Fibroblast of lung (primary cell): ENCODE measurements around the gene GGT6. TPM values are rescaled to one million over a fixed set of nuclear protein-coding genes. Genes with fewer than 3 reads are reported as not detected.
A peak's percentile ranks its signal among the peaks of the same experiment; 100 is the strongest.

Source experiments
- DNase-seq, 2 donors: peaks; one replicate each; pipeline versions ENCODE4 v3.0.0 to v3.0.0-alpha.2; 2010; ENCODE audit warnings: low read depth in 2 of 2
- H2AFZ ChIP-seq: 2 replicates; pipeline ENCODE4 v1.5.1; 2012; ENCODE audit warnings: low read length, control low read depth, inconsistent platforms
- H3K27ac ChIP-seq: 2 replicates; pipeline ENCODE4 v1.5.1; 2011; ENCODE audit warnings: low read length, control low read depth; ENCODE audit not compliant: insufficient read depth
- H3K27me3 ChIP-seq: 2 replicates; pipeline ENCODE4 v1.5.1; 2011; ENCODE audit warnings: mild to moderate bottlenecking, low read length; ENCODE audit not compliant: control insufficient read depth, insufficient read depth
- H3K36me3 ChIP-seq: 2 replicates; pipeline ENCODE4 v1.5.1; 2011; ENCODE audit warnings: low read length; ENCODE audit not compliant: control insufficient read depth, insufficient read depth
- H3K4me1 ChIP-seq: 2 replicates; pipeline ENCODE4 v1.5.1; 2011; ENCODE audit warnings: low read length; ENCODE audit not compliant: control insufficient read depth, insufficient read depth; ENCODE audit errors: extremely low read depth
- H3K4me2 ChIP-seq: 2 replicates; pipeline ENCODE4 v1.5.1; 2011; ENCODE audit warnings: low read length, control low read depth; ENCODE audit not compliant: insufficient read depth; ENCODE audit errors: extremely low read depth
- H3K4me3 ChIP-seq, 4 experiments: fragments of 200-600 bp in 1 of 4; sonication (generic) in 1 of 4; replicated peaks in 1 of 4; 2 replicates each; pipeline ENCODE4 v1.5.1; 2011 to 2016; ENCODE audit warnings: low read length in 4 of 4, low read depth in 3 of 4, mild to moderate bottlenecking in 3 of 4, control low read depth in 2 of 4, inconsistent platforms in 1 of 4, mixed read lengths in 1 of 4; ENCODE audit not compliant: insufficient read depth in 1 of 4; ENCODE audit errors: control extremely low read depth in 1 of 4
- H3K79me2 ChIP-seq: 2 replicates; pipeline ENCODE4 v1.5.1; 2012; ENCODE audit warnings: mild to moderate bottlenecking, low read length, inconsistent platforms; ENCODE audit not compliant: control insufficient read depth, insufficient read depth
- H3K9ac ChIP-seq: 2 replicates; pipeline ENCODE4 v1.5.1; 2011; ENCODE audit warnings: mild to moderate bottlenecking, low read length, control low read depth; ENCODE audit not compliant: insufficient read depth
- H3K9me3 ChIP-seq: 2 replicates; pipeline ENCODE4 v1.5.1; 2012; ENCODE audit warnings: low read depth, low read length; ENCODE audit not compliant: control insufficient read depth, insufficient read depth
- H4K20me1 ChIP-seq: 2 replicates; pipeline ENCODE4 v1.5.1; 2011; ENCODE audit warnings: low read length; ENCODE audit not compliant: control insufficient read depth, insufficient read depth; ENCODE audit errors: extremely low read depth
- EZH2 ChIP-seq: IDR thresholded peaks from 2 replicates; pipeline ENCODE4 v1.5.1; 2012; ENCODE audit warnings: low read length, control low read depth, mild to moderate bottlenecking; ENCODE audit errors: missing control alignments
- polyA plus RNA-seq, 2 donors: library from polyadenylated mRNA; depleted of rRNA in 1 of 2; stranded (reverse) in 1 of 2; unstranded in 1 of 2; fragments of >200 nt; gene quantifications; 2 replicates each; pipeline ENCODE4 v1.2.1, GENCODE V29; 2011 to 2012; ENCODE audit warnings: missing spikeins in 1 of 2
- total RNA-seq: library from RNA; depleted of rRNA; stranded (reverse); fragments of >200 nt; gene quantifications from 2 replicates; pipeline ENCODE4 v1.2.1, GENCODE V29; 2014
- TF ChIP-seq, protein P1 (sequence below), 2 donors: IDR thresholded peaks in 1 of 2; conservative IDR thresholded peaks in 1 of 2; 1 replicate in 1 of 2; 2 replicates in 1 of 2; pipeline ENCODE4 v1.5.1; 2011 to 2012; ENCODE audit warnings: low read length in 2 of 2, control low read depth in 1 of 2, inconsistent platforms in 1 of 2, low read depth in 1 of 2, mild to moderate bottlenecking in 1 of 2

GGT6 gene
- total and polyA plus RNA-seq, 2 donors (not counting 1 experiment from before 2014, with no cell fraction given): not detected

DNA sequence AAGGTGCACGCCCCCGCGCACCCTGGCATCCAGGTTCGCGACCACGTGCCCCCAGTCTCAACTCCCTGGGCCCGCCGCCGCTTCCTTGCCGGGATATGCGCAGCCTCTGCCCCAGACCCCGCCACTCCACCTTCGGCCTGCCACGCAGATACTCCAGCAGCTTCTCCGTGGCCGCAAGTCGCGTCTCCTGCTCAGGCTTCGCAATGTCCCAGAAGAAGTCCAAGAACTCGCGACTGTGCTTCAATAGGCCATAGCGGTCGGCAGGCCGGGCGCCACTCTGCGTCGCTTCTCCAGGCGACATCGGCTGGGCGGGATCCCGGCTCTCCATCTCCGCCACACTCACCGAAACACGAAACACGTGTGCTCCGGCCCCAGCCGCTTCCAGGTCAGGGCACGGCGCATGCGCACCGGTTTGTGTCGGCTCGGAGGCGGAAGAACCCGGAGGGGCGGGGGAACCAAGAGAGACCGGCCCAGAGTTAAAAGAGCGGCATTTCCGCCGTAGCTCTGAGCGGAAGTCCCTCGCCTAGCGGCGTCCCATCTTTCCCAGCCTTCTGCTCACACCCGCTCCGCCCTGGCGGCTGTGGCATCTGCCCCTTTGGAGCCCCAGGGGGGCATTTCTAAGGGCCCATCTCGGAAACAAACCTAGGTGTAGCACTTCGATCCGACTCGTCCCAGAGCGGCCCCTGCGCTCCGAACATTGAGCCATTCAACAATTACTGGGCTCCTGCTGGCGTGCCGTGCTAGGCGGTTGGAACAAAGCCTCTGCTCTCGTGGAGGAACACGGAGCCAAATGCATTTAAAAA, 5.2 kb downstream of the GGT6 start, which contains the start of gene MYBBP1A:
Gene MYBBP1A (minus strand): TSS at position 388 of the 803 bp plus-strand sequence. CDS start 60 bp downstream, at position 328.
- Histone ChIP-seq H3K9ac (peak within 1 kb of the TSS; percentile 78), H3K4me3 (peak within 1 kb of the TSS; percentile 88 to 97 (median 94)), H3K79me2 (peaks cover 19% of the 10 kb centered on the region), H3K9me3 (no peaks in the 10 kb centered on the region), H2AFZ (peak within 1 kb of the TSS; percentile 94), H3K36me3 (peaks cover 15% of the 10 kb centered on the region), H3K27me3 (no peaks in the 10 kb centered on the region), H3K4me2 (peak within 1 kb of the TSS; percentile 86), H3K4me1 (peaks cover 5% of the 10 kb centered on the region), H4K20me1 (no peaks in the 10 kb centered on the region), H3K27ac (peak within 1 kb of the TSS; percentile 69)
- TF ChIP-seq, protein P1, sequence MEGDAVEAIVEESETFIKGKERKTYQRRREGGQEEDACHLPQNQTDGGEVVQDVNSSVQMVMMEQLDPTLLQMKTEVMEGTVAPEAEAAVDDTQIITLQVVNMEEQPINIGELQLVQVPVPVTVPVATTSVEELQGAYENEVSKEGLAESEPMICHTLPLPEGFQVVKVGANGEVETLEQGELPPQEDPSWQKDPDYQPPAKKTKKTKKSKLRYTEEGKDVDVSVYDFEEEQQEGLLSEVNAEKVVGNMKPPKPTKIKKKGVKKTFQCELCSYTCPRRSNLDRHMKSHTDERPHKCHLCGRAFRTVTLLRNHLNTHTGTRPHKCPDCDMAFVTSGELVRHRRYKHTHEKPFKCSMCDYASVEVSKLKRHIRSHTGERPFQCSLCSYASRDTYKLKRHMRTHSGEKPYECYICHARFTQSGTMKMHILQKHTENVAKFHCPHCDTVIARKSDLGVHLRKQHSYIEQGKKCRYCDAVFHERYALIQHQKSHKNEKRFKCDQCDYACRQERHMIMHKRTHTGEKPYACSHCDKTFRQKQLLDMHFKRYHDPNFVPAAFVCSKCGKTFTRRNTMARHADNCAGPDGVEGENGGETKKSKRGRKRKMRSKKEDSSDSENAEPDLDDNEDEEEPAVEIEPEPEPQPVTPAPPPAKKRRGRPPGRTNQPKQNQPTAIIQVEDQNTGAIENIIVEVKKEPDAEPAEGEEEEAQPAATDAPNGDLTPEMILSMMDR (conservative IDR thresholded peaks at IDR 0.05 in 1 of 2, IDR thresholded peaks at IDR 0.05 in 1 of 2; ENCODE audit: low read depth in 1 of 2, low read length in 2 of 2): peak; percentile 9 to 36
- no peak for TF ChIP-seq EZH2
- DNase-seq: peak; percentile 89 to 94

DNA sequence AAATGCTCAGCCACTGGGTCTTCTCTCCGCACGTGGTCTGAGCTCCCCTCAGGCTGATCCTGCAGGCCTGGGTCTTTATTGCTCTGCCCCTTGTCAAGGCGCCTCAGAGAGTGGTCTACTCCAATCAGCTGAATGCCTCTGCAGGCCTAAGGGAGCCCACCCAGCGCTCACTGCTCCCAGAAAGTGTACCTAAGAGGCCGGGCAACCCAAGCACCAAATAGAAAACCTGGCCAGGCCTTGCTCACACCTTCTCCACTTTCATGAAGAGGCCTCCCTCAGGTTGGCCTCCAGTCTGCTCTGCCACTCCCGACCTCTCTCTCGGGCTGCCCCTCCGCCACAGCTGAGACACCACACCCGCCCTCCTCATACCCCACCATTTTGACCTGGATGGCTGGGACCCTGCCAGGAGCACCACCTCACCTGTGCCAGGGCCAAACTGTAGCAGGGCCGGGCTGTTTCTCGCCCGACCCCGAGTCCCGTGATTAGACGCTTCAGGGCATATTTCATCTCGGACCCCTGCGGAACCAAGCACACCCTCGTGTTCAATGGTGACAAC, 5.9 kb downstream of the GGT6 start:
- Histone ChIP-seq H3K27ac (peak overlapping the region; percentile 69), H3K9me3 (no peaks in the 10 kb centered on the region), H3K36me3 (peaks cover 15% of the 10 kb centered on the region), H3K4me3 (peak overlapping the region; percentile 88 to 97 (median 94)), H2AFZ (no peak overlapping the region), H3K79me2 (peaks cover 19% of the 10 kb centered on the region), H3K27me3 (no peaks in the 10 kb centered on the region), H3K9ac (peak overlapping the region; percentile 78), H4K20me1 (no peaks in the 10 kb centered on the region), H3K4me1 (peaks cover 5% of the 10 kb centered on the region), H3K4me2 (peak overlapping the region; percentile 86)
- DNase-seq: no peak
- TF ChIP-seq, protein P1 (conservative IDR thresholded peaks at IDR 0.05 in 1 of 2, IDR thresholded peaks at IDR 0.05 in 1 of 2; ENCODE audit: low read depth in 1 of 2, low read length in 2 of 2): no peak
- no peak for TF ChIP-seq EZH2

DNA sequence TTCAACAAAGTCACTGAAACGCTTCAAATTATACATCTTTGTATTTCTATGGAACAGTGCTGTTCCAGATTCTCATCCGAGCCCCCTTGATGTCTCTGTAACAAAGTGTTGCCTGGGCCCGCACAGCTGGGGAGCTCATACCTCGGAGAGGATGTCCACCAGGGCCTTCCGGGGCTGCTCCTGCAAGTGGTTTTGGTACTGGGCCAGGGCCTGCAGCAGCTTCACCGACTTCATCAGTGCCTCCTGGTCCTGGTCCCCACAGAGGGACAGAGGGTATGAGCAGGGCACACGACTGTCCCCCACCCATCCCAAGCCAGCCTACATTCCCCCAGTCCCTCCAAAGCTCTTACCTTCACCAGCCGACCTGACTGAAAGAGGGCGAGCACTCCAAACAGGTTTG, 6.7 kb downstream of the GGT6 start:
- no peak overlapping the region for H3K9ac ChIP-seq
- H3K9me3 ChIP-seq: no peaks in the 10 kb centered on the region
- no peak overlapping the region for H2AFZ ChIP-seq
- H3K4me1 ChIP-seq: peaks cover 5% of the 10 kb centered on the region
- H3K27me3 ChIP-seq: no peaks in the 10 kb centered on the region
- H3K79me2 ChIP-seq: peaks cover 19% of the 10 kb centered on the region
- no peaks in the 10 kb centered on the region for H4K20me1 ChIP-seq
- TF ChIP-seq EZH2: no peak
- TF ChIP-seq, protein P1 (conservative IDR thresholded peaks at IDR 0.05 in 1 of 2, IDR thresholded peaks at IDR 0.05 in 1 of 2; ENCODE audit: low read depth in 1 of 2, low read length in 2 of 2): no peak
- no peak overlapping the region for H3K27ac ChIP-seq
- peaks cover 16% of the 10 kb centered on the region for H3K36me3 ChIP-seq
- H3K4me3 ChIP-seq: peak overlapping the region in 2 of 4 experiments; percentile 88 to 92
- H3K4me2 ChIP-seq: peak overlapping the region; percentile 86
- no peak for DNase-seq
